Measurements from ENCODE around the gene HCRTR1.

- TF ChIP-seq POLR2A (IDR thresholded peaks at IDR 0.05), result no peak
- no peak for TF ChIP-seq CTCF (IDR thresholded peaks at IDR 0.05)
These were observed 7.9 kb upstream of the HCRTR1 start for GRCh38 chr1:31609514-31610118.

Measured in esophagus squamous epithelium (tissue), 4 donors.